K562 (cell line): ENCODE data around the gene DENND4C.

ENCODE experiments used
- CHCHD3 ChIP-seq: fragments of 250-450 bp; sonication (Bioruptor Pico); IDR thresholded peaks from 2 replicates; pipeline ENCODE4 v2.1.2; 2022; ENCODE audit warnings: mild to moderate bottlenecking
- CREM ChIP-seq: IDR thresholded peaks from 2 replicates; pipeline ENCODE4 v1.6.1; 2014; ENCODE audit warnings: antibody characterized with exemption, low read depth
- CTCF ChIP-seq, 3 experiments: IDR thresholded peaks in 2 of 3; conservative IDR thresholded peaks in 1 of 3; 2 replicates each; pipeline ENCODE4 v1.5.1; 2011 to 2012; ENCODE audit warnings: low read length in 3 of 3, mild to moderate bottlenecking in 3 of 3, control low read depth in 2 of 3, improper control_type of control experiment in 1 of 3, inconsistent platforms in 1 of 3, low read depth in 1 of 3, mixed read lengths in 1 of 3, moderate library complexity in 1 of 3; ENCODE audit not compliant: insufficient read depth in 2 of 3
- DNMT1 ChIP-seq: fragments of 450-650 bp; IDR thresholded peaks from 2 replicates; pipeline ENCODE4 v1.6.1; 2016; ENCODE audit warnings: antibody characterized with exemption, mild to moderate bottlenecking
- ESRRA ChIP-seq: fragments of 450-650 bp; IDR thresholded peaks from 2 replicates; pipeline ENCODE4 v1.6.1; 2014; ENCODE audit warnings: low read depth, mild to moderate bottlenecking, moderate library complexity, borderline replicate concordance
- ETV5 ChIP-seq: sonication (generic); formaldehyde crosslinking; IDR thresholded peaks from 2 replicates; pipeline ENCODE4 v1.4.0; 2020; ENCODE audit warnings: low read depth, mild to moderate bottlenecking, missing genetic modification reagents
- JUN ChIP-seq, 2 experiments: sonication (generic) in 1 of 2; formaldehyde crosslinking in 1 of 2; IDR thresholded peaks; 2 replicates each; pipeline versions ENCODE4 v1.6.1 to v1.8.0; 2012 to 2022; ENCODE audit warnings: borderline replicate concordance in 2 of 2, mild to moderate bottlenecking in 2 of 2, improper control_type of control experiment in 1 of 2, low read depth in 1 of 2, low read length in 1 of 2, missing genetic modification reagents in 1 of 2
- KAT2B ChIP-seq: IDR thresholded peaks from one replicate; pipeline ENCODE4 v1.6.1; 2012; ENCODE audit warnings: low read depth, mild to moderate bottlenecking, control low read depth, inconsistent platforms, low read length, moderate library complexity
- KLF16 ChIP-seq: IDR thresholded peaks from 2 replicates; pipeline ENCODE4 v1.6.1; 2016; ENCODE audit warnings: antibody characterized with exemption
- MEF2A ChIP-seq: IDR thresholded peaks from 2 replicates; pipeline ENCODE4 v1.6.1; 2011; ENCODE audit warnings: low read depth, mild to moderate bottlenecking, low read length, moderate library complexity; ENCODE audit not compliant: control insufficient read depth
- POLR2A ChIP-seq: fragments of 450-650 bp; conservative IDR thresholded peaks from 2 replicates; pipeline ENCODE4 v1.6.1; 2016
- TAF1 ChIP-seq: IDR thresholded peaks from 2 replicates; pipeline ENCODE4 v1.6.1; 2011; ENCODE audit warnings: mild to moderate bottlenecking, low read length, moderate library complexity; ENCODE audit not compliant: insufficient read depth, control insufficient read depth, severe bottlenecking; ENCODE audit errors: extremely low read depth
- ZNF699 ChIP-seq: fragments of 250-450 bp; sonication (Bioruptor Pico); IDR thresholded peaks from 2 replicates; pipeline ENCODE4 v1.8.0; 2021; ENCODE audit warnings: mild to moderate bottlenecking, moderate library complexity; ENCODE audit not compliant: insufficient replicate concordance
- TF ChIP-seq, protein P1 (sequence below), 2 experiments: fragments of 450-650 bp; conservative IDR thresholded peaks; 2 replicates each; pipeline ENCODE4 v1.6.1; 2017; ENCODE audit warnings: mild to moderate bottlenecking in 2 of 2, moderate library complexity in 2 of 2

DNA sequence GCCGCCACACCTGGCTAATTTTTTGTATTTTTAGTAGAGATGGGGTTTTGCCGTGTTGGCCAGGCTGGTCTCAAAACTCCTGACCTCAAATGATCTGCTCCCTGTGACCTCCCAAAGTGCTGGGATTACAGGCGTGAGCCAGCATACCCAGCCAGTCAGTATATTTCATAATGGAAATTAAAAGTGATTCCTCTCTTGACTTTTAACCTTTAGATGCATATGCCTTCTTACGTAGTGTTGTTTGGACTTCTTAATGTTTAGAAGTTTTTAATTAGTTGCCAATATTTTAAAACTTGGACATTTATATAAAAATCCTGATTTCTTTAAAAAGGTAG is 22.4 kb downstream of the DENND4C start:
- TF ChIP-seq MEF2A (no peak), ESRRA (no peak), CHCHD3 (CRISPR knock-in tag) (no peak), ETV5 (CRISPR knock-in tag) (no peak), KLF16 (no peak), ZNF699 (no peak), KAT2B (no peak), TAF1 (no peak), CREM (no peak), DNMT1 (no peak), CTCF (IDR thresholded peaks at IDR 0.05 in 2 of 3, conservative IDR thresholded peaks at IDR 0.05 in 1 of 3; ENCODE audit: insufficient read depth in 2 of 3, low read depth in 1 of 3, low read length in 3 of 3) (no peak), JUN (IDR thresholded peaks at IDR 0.05; ENCODE audit: borderline replicate concordance, low read depth, low read length) (no peak), JUN (CRISPR knock-in tag; IDR thresholded peaks at IDR 0.05; ENCODE audit: borderline replicate concordance) (no peak), POLR2A (no peak)
- TF ChIP-seq, protein P1, sequence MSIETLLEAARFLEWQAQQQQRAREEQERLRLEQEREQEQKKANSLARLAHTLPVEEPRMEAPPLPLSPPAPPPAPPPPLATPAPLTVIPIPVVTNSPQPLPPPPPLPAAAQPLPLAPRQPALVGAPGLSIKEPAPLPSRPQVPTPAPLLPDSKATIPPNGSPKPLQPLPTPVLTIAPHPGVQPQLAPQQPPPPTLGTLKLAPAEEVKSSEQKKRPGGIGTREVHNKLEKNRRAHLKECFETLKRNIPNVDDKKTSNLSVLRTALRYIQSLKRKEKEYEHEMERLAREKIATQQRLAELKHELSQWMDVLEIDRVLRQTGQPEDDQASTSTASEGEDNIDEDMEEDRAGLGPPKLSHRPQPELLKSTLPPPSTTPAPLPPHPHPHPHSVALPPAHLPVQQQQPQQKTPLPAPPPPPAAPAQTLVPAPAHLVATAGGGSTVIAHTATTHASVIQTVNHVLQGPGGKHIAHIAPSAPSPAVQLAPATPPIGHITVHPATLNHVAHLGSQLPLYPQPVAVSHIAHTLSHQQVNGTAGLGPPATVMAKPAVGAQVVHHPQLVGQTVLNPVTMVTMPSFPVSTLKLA (conservative IDR thresholded peaks at IDR 0.05): no peak
